IMR-90 (cell line): Measurements from ENCODE around the gene NOP14. TPM values are rescaled to one million over a fixed set of nuclear protein-coding genes. Genes with fewer than 3 reads are reported as not detected.

Source experiments
- ATAC-seq: fragments of 200-7000 bp; cut with Tn5 transposase; 2 replicates; pipeline ENCODE4 v1.9.1; 2020; ENCODE audit warnings: low read depth, mild to moderate bottlenecking, moderate library complexity
- BruUV-seq: library from RNA; stranded (reverse); fragments of 400-500 nt; replicated peaks from 2 replicates; lab custom pipeline; 2021; lab: Mats Ljungman, UMichigan
- CTCF ChIA-PET: fragments of 300-600 bp; formaldehyde crosslinking; extraction: SDS; loops from one replicate; lab custom pipeline; 2021; ENCODE audit warnings: antibody characterized with exemption; lab: Yijun Ruan, JAX
- POLR2A ChIA-PET: fragments of 300-600 bp; sonication (Branson Sonifier 250); formaldehyde crosslinking; loops from one replicate; lab custom pipeline; 2022; ENCODE audit warnings: antibody characterized with exemption; ENCODE audit not compliant: unreplicated experiment; lab: Charles Lee
- DNase-seq: peaks from one replicate; pipeline ENCODE4 v3.0.0; 2013
- H2AFZ ChIP-seq: replicated peaks from 2 replicates; pipeline ENCODE3; 2013; ENCODE audit warnings: low read length, mild to moderate bottlenecking; ENCODE audit not compliant: poor library complexity
- H2AK5ac ChIP-seq: 2 replicates; pipeline ENCODE4 v1.6.1; 2013; ENCODE audit warnings: low read depth, low read length, inconsistent platforms
- H2AK9ac ChIP-seq: replicated peaks from 2 replicates; pipeline ENCODE3; 2013; ENCODE audit warnings: mild to moderate bottlenecking, low read depth, low read length, moderate library complexity; ENCODE audit not compliant: poor library complexity
- H2BK120ac ChIP-seq: 2 replicates; pipeline ENCODE4 v1.6.1; 2013; ENCODE audit warnings: low read depth, low read length, inconsistent platforms
- H2BK15ac ChIP-seq: 3 replicates; pipeline ENCODE4 v1.6.1; 2013; ENCODE audit warnings: low read depth, low read length, inconsistent platforms
- H2BK20ac ChIP-seq: 2 replicates; pipeline ENCODE4 v1.6.1; 2013; ENCODE audit warnings: low read depth, mild to moderate bottlenecking, inconsistent platforms, low read length, moderate library complexity
- H2BK5ac ChIP-seq: 2 replicates; pipeline ENCODE4 v1.6.1; 2013; ENCODE audit warnings: mild to moderate bottlenecking, low read depth, low read length, inconsistent platforms; ENCODE audit not compliant: poor library complexity, severe bottlenecking
- H3K14ac ChIP-seq: replicated peaks from 2 replicates; pipeline ENCODE4 v1.6.1; 2013; ENCODE audit warnings: low read depth, low read length, inconsistent platforms
- H3K18ac ChIP-seq: 2 replicates; pipeline ENCODE4 v1.6.1; 2013; ENCODE audit warnings: low read depth, low read length, control low read depth
- H3K23ac ChIP-seq: 2 replicates; pipeline ENCODE4 v1.6.1; 2013; ENCODE audit warnings: low read depth, low read length, inconsistent platforms
- H3K27ac ChIP-seq: 2 replicates; pipeline ENCODE4 v1.5.1; 2013; ENCODE audit warnings: mild to moderate bottlenecking, control low read depth, low read length; ENCODE audit not compliant: insufficient read depth
- H3K27me3 ChIP-seq: 2 replicates; pipeline ENCODE4 v1.6.1; 2013; ENCODE audit warnings: low read length; ENCODE audit not compliant: control insufficient read depth, insufficient read depth
- H3K36me3 ChIP-seq: 2 replicates; pipeline ENCODE4 v1.6.1; 2013; ENCODE audit warnings: low read length, mixed read lengths; ENCODE audit not compliant: control insufficient read depth, insufficient read depth
- H3K4ac ChIP-seq: 2 replicates; pipeline ENCODE4 v1.6.1; 2013; ENCODE audit warnings: low read depth, low read length, inconsistent platforms
- H3K4me1 ChIP-seq: 2 replicates; pipeline ENCODE4 v1.6.1; 2013; ENCODE audit warnings: low read length, mixed read lengths; ENCODE audit not compliant: control insufficient read depth, insufficient read depth
- H3K4me2 ChIP-seq: 2 replicates; pipeline ENCODE4 v1.6.1; 2013; ENCODE audit warnings: low read depth, mild to moderate bottlenecking, control low read depth, low read length, moderate library complexity
- H3K4me3 ChIP-seq: 2 replicates; pipeline ENCODE4 v1.5.1; 2013; ENCODE audit warnings: low read depth, mild to moderate bottlenecking, control low read depth, low read length, moderate library complexity; ENCODE audit not compliant: insufficient read depth
- H3K56ac ChIP-seq: 2 replicates; pipeline ENCODE4 v1.6.1; 2013; ENCODE audit warnings: low read length, inconsistent platforms; ENCODE audit not compliant: insufficient read depth; ENCODE audit errors: extremely low read depth
- H3K79me1 ChIP-seq, 2 experiments: 2 replicates each; pipeline ENCODE4 v1.6.1; 2013; ENCODE audit warnings: low read length in 2 of 2, inconsistent platforms in 1 of 2, low read depth in 1 of 2
- H3K9ac ChIP-seq: 2 replicates; pipeline ENCODE4 v1.6.1; 2013; ENCODE audit warnings: low read depth, low read length, control low read depth
- H3K9me1 ChIP-seq: 2 replicates; pipeline ENCODE4 v1.6.1; 2013; ENCODE audit warnings: low read length, inconsistent platforms; ENCODE audit not compliant: insufficient read depth
- H3K9me3 ChIP-seq: 2 replicates; pipeline ENCODE4 v1.6.1; 2013; ENCODE audit warnings: low read length; ENCODE audit not compliant: control insufficient read depth, insufficient read depth
- H4K20me1 ChIP-seq: 2 replicates; pipeline ENCODE4 v1.6.1; 2013; ENCODE audit warnings: low read length, inconsistent platforms; ENCODE audit not compliant: insufficient read depth
- H4K5ac ChIP-seq: 2 replicates; pipeline ENCODE4 v1.6.1; 2013; ENCODE audit warnings: mild to moderate bottlenecking, low read depth, low read length, control low read depth
- H4K8ac ChIP-seq, 2 experiments: 2 replicates each; pipeline ENCODE4 v1.6.1; 2013; ENCODE audit warnings: low read depth in 2 of 2, low read length in 2 of 2, control low read depth in 1 of 2, inconsistent platforms in 1 of 2
- H4K91ac ChIP-seq: 2 replicates; pipeline ENCODE4 v1.6.1; 2013; ENCODE audit warnings: low read depth, low read length, inconsistent platforms; ENCODE audit not compliant: insufficient read depth
- CEBPB ChIP-seq: IDR thresholded peaks from 2 replicates; pipeline ENCODE4 v1.6.1; 2012; ENCODE audit warnings: low read depth, low read length, improper control_type of control experiment
- WGBS, 2 experiments: methylation state at CpG; one replicate each; pipeline versions ENCODE4 v1.1.5 to v1.1.7; 2013; ENCODE audit warnings: missing lambda C conversion rate in 2 of 2; ENCODE audit not compliant: insufficient read length in 1 of 2; ENCODE audit errors: extremely low coverage in 2 of 2; 5-methylcytosine and 5-hydroxymethylcytosine counted together
- dilution Hi-C: fragments of 300-500 bp; cut with HindIII; formaldehyde crosslinking; loops from one replicate; pipeline ENCODE4 v1.14.3; 2018; ENCODE audit warnings: low sequenced_read_pairs; ENCODE audit not compliant: unreplicated experiment
- in situ Hi-C: fragments of 300-500 bp; cut with MboI; formaldehyde crosslinking; loops from 3 replicates; pipeline ENCODE4 v1.14.3; 2019; ENCODE audit warnings: low sequenced_read_pairs, inconsistent platforms, mixed read lengths
- intact Hi-C: fragments of 100-400 bp; cut with micrococcal nuclease; formaldehyde crosslinking; loops from 2 replicates; pipeline ENCODE4 v1.10.0; 2022
- polyA plus RNA-seq, 3 experiments: library from polyadenylated mRNA; depleted of rRNA; stranded (reverse); fragments of >200 nt; gene quantifications; 2 replicates each; pipeline ENCODE4 v1.2.3, GENCODE V29; 2012; ENCODE audit warnings: low replicate concordance in 1 of 3
- total RNA-seq: library from RNA; depleted of rRNA; stranded (reverse); fragments of >200 nt; gene quantifications from 2 replicates; pipeline ENCODE4 v1.2.3, GENCODE V29; 2012
- TF ChIP-seq, protein P1 (sequence below): fragments of 150-350 bp; IDR thresholded peaks from 2 replicates; pipeline ENCODE4 v1.6.1; 2016; ENCODE audit warnings: low read depth, mild to moderate bottlenecking, low read length, moderate library complexity, borderline replicate concordance

Gene NOP14
- total and polyA plus RNA-seq, 2 of the 4 experiments (the other 2 are of a cell fraction), result 10.9 to 12.6 TPM

DNA sequence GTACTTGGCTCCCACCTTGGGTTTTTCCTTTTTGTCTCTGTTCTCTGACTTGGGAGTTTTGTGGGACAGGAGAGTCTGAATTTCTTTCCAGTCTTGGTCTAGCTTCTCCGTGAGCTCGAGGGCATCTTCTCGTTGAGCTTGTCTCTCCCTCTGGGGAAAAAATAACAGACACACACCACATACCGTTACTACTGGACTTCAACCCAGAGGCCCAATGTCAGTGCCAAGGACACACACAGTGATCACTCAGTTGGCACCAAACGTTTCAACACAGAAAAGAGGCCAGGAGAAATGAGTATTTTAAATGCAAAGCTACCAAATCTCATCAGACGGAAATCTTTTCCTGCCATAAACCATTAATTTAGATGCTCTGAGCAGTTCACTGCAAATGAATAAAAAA, 9.7 kb downstream of the NOP14 start:
- intact Hi-C loops, result no loop called here
- Histone ChIP-seq H2AK9ac (no peak overlapping the region), H2BK20ac (no peak overlapping the region), H2AFZ (no peak overlapping the region), H3K4me3 (no peak overlapping the region), H2BK5ac (no peak overlapping the region), H3K36me3 (peaks cover 56% of the 10 kb centered on the region), H4K91ac (no peak overlapping the region), H3K9ac (no peak overlapping the region), H2BK15ac (no peak overlapping the region), H3K4me1 (peaks cover 4% of the 10 kb centered on the region), H4K20me1 (peaks cover 26% of the 10 kb centered on the region), H2BK120ac (no peak overlapping the region), H3K79me1 (peaks cover 26 to 64% of the 10 kb centered on the region in 2 experiments), H3K23ac (no peak overlapping the region), H3K9me3 (no peaks in the 10 kb centered on the region), H3K4me2 (no peak overlapping the region), H3K27ac (no peak overlapping the region), H4K8ac (no peak overlapping the region), H2AK5ac (no peak overlapping the region), H3K4ac (no peak overlapping the region), H3K56ac (no peak overlapping the region), H3K27me3 (no peaks in the 10 kb centered on the region), H3K14ac (no peak overlapping the region), H4K5ac (no peak overlapping the region), H3K18ac (no peak overlapping the region), H3K9me1 (peaks cover 9% of the 10 kb centered on the region; the same call in 1 of the 2 replicates)
- DNase-seq, result no peak
- ChIA-PET POLR2A (no interaction called here), CTCF (interaction anchor here (0.9 kb wide), 2 partner anchors 10 to 24 kb away, joined by 3 read pairs; partner anchors contain the start of genes GRK4 and NOP14)
- TF ChIP-seq, protein P1, sequence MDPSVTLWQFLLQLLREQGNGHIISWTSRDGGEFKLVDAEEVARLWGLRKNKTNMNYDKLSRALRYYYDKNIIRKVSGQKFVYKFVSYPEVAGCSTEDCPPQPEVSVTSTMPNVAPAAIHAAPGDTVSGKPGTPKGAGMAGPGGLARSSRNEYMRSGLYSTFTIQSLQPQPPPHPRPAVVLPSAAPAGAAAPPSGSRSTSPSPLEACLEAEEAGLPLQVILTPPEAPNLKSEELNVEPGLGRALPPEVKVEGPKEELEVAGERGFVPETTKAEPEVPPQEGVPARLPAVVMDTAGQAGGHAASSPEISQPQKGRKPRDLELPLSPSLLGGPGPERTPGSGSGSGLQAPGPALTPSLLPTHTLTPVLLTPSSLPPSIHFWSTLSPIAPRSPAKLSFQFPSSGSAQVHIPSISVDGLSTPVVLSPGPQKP, result no peak
- no peak for TF ChIP-seq CEBPB
- 100% methylated on average over 1 of the region's 6 CpGs; no CpG with 5 or more reads in 1 of the 2 experiments for WGBS, 2 experiments
- no peak for ATAC-seq
- in situ Hi-C loops, result no loop called here
- BruUV-seq, result no TSS peak
- dilution Hi-C loops, result no loop called here
